DND-41 (cell line): ENCODE measurements around the gene MLXIPL.
A peak's percentile ranks its signal among the peaks of the same experiment; 100 is the strongest.

Experiments
- ATAC-seq: fragments of 200-7000 bp; cut with Tn5 transposase; 3 replicates; pipeline ENCODE4 v1.9.1; 2021; ENCODE audit warnings: low read depth; ENCODE audit not compliant: insufficient read depth
- DNase-seq: peaks from one replicate; pipeline ENCODE4 v3.0.0-alpha.2; 2020
- H2AFZ ChIP-seq: 2 replicates; pipeline ENCODE4 v1.6.0; 2012; ENCODE audit warnings: low read depth, low read length
- H3K27ac ChIP-seq: 2 replicates; pipeline ENCODE4 v1.5.1; 2012; ENCODE audit warnings: low read length, inconsistent platforms
- H3K27me3 ChIP-seq: fragments of 200-600 bp; sonication (generic); 2 replicates; pipeline ENCODE4 v1.6.0; 2012; ENCODE audit warnings: low read length, mild to moderate bottlenecking, inconsistent platforms; ENCODE audit not compliant: insufficient read depth, poor library complexity
- H3K36me3 ChIP-seq: 2 replicates; pipeline ENCODE4 v1.5.1; 2012; ENCODE audit warnings: low read length, inconsistent platforms; ENCODE audit not compliant: insufficient read depth
- H3K4me1 ChIP-seq: 2 replicates; pipeline ENCODE4 v1.5.1; 2012; ENCODE audit warnings: mild to moderate bottlenecking, low read length; ENCODE audit not compliant: insufficient read depth
- H3K4me2 ChIP-seq: 2 replicates; pipeline ENCODE4 v1.6.0; 2012; ENCODE audit warnings: mild to moderate bottlenecking, moderate library complexity, low read length, inconsistent platforms; ENCODE audit not compliant: insufficient read depth
- H3K4me3 ChIP-seq, 2 experiments: fragments of 200-600 bp in 1 of 2; shearing (Covaris generic) in 1 of 2; 2 replicates each; pipeline ENCODE4 v1.5.1; 2012 to 2016; ENCODE audit warnings: inconsistent platforms in 2 of 2, low read length in 2 of 2, mild to moderate bottlenecking in 2 of 2, low read depth in 1 of 2, moderate library complexity in 1 of 2
- H3K79me2 ChIP-seq: 2 replicates; pipeline ENCODE4 v1.6.0; 2012; ENCODE audit warnings: low read length, inconsistent platforms; ENCODE audit not compliant: insufficient read depth
- H3K9ac ChIP-seq: 2 replicates; pipeline ENCODE4 v1.6.0; 2012; ENCODE audit warnings: low read depth, mild to moderate bottlenecking, inconsistent platforms, low read length, moderate library complexity
- H3K9me3 ChIP-seq: 2 replicates; pipeline ENCODE4 v1.5.1; 2012; ENCODE audit warnings: low read length, moderate library complexity, mild to moderate bottlenecking, inconsistent platforms; ENCODE audit not compliant: insufficient read depth, severe bottlenecking
- H4K20me1 ChIP-seq: 2 replicates; pipeline ENCODE4 v1.6.0; 2012; ENCODE audit warnings: low read length; ENCODE audit not compliant: insufficient read depth
- CTCF ChIP-seq: IDR thresholded peaks from 2 replicates; pipeline ENCODE4 v1.5.1; 2012; ENCODE audit warnings: borderline replicate concordance, low read length, moderate library complexity, mild to moderate bottlenecking; ENCODE audit not compliant: poor library complexity, severe bottlenecking; ENCODE audit errors: extremely low read depth
- EZH2 ChIP-seq: IDR thresholded peaks from 3 replicates; pipeline ENCODE4 v1.6.1; 2012; ENCODE audit warnings: borderline replicate concordance, low read depth, mild to moderate bottlenecking, moderate library complexity, low read length, inconsistent platforms; ENCODE audit not compliant: severe bottlenecking

Gene MLXIPL

GRCh38 chr7:73572767-73573186 is 51.5 kb downstream of the MLXIPL start:
- H3K4me2 ChIP-seq = no peak overlapping the region
- ATAC-seq (no peak), DNase-seq (no peak)
- no peak for TF ChIP-seq CTCF
- TF ChIP-seq EZH2 = no peak
- H3K79me2 ChIP-seq = peaks cover 33% of the 10 kb centered on the region
- no peak overlapping the region for H2AFZ ChIP-seq
- peaks cover 16% of the 10 kb centered on the region; the same call in 1 of the 2 replicates for H4K20me1 ChIP-seq
- no peaks in the 10 kb centered on the region for H3K9me3 ChIP-seq
- H3K36me3 ChIP-seq = peaks cover 58% of the 10 kb centered on the region
- peaks cover 45% of the 10 kb centered on the region for H3K4me1 ChIP-seq
- no peak overlapping the region for H3K27ac ChIP-seq
- no peaks in the 10 kb centered on the region for H3K27me3 ChIP-seq
- H3K4me3 ChIP-seq = no peak overlapping the region
- H3K9ac ChIP-seq = no peak overlapping the region

- DNase-seq (no peak), ATAC-seq (no peak)
- Histone ChIP-seq H3K27ac (no peak overlapping the region), H3K9me3 (no peaks in the 10 kb centered on the region), H3K9ac (no peak overlapping the region), H3K79me2 (peaks cover 17% of the 10 kb centered on the region), H4K20me1 (peaks cover 13% of the 10 kb centered on the region; the same call in 1 of the 2 replicates), H3K4me3 (no peak overlapping the region), H3K36me3 (peaks cover 56% of the 10 kb centered on the region), H3K27me3 (no peaks in the 10 kb centered on the region), H3K4me1 (peaks cover 39% of the 10 kb centered on the region), H3K4me2 (no peak overlapping the region), H2AFZ (no peak overlapping the region)
- TF ChIP-seq EZH2 (no peak), CTCF (no peak)
Measured at GRCh38 chr7:73570977-73571376, 53.3 kb downstream of the MLXIPL start.

GRCh38 chr7:73570521-73570920 is 53.8 kb downstream of the MLXIPL start:
- Histone ChIP-seq H3K9ac (no peak overlapping the region), H2AFZ (no peak overlapping the region), H3K36me3 (peaks cover 56% of the 10 kb centered on the region), H3K4me1 (peaks cover 39% of the 10 kb centered on the region), H4K20me1 (peaks cover 13% of the 10 kb centered on the region; the same call in 1 of the 2 replicates), H3K79me2 (peaks cover 12% of the 10 kb centered on the region), H3K27ac (no peak overlapping the region), H3K9me3 (no peaks in the 10 kb centered on the region), H3K4me2 (no peak overlapping the region), H3K4me3 (no peak overlapping the region), H3K27me3 (no peaks in the 10 kb centered on the region)
- TF ChIP-seq EZH2 = no peak
- no peak for TF ChIP-seq CTCF
- ATAC-seq (no peak), DNase-seq (no peak)

GRCh38 chr7:73569042-73569608 is 55.2 kb downstream of the MLXIPL start:
- Histone ChIP-seq H2AFZ (no peak overlapping the region), H3K9ac (no peak overlapping the region), H3K27ac (no peak overlapping the region), H3K4me1 (peaks cover 39% of the 10 kb centered on the region), H4K20me1 (peaks cover 9% of the 10 kb centered on the region; the same call in 1 of the 2 replicates), H3K27me3 (no peaks in the 10 kb centered on the region), H3K36me3 (peaks cover 48% of the 10 kb centered on the region), H3K4me2 (no peak overlapping the region), H3K4me3 (no peak overlapping the region), H3K9me3 (no peaks in the 10 kb centered on the region), H3K79me2 (0 out of 2 replicates have a peak, but pooled peaks cover 2% of the 10 kb centered on the region)
- TF ChIP-seq CTCF (peak; percentile 4), EZH2 (no peak)
- DNase-seq = no peak
- no peak for ATAC-seq
